Fibroblast of lung (primary cell): Measurements from ENCODE around the gene CRYL1. TPM values are rescaled to one million over a fixed set of nuclear protein-coding genes. Genes with fewer than 3 reads are reported as not detected.

ENCODE experiments used
- DNase-seq, 2 donors: peaks; one replicate each; pipeline versions ENCODE4 v3.0.0 to v3.0.0-alpha.2; 2010; ENCODE audit warnings: low read depth in 2 of 2
- H2AFZ ChIP-seq: 2 replicates; pipeline ENCODE4 v1.5.1; 2012; ENCODE audit warnings: low read length, control low read depth, inconsistent platforms
- H3K27ac ChIP-seq: 2 replicates; pipeline ENCODE4 v1.5.1; 2011; ENCODE audit warnings: low read length, control low read depth; ENCODE audit not compliant: insufficient read depth
- H3K27me3 ChIP-seq: 2 replicates; pipeline ENCODE4 v1.5.1; 2011; ENCODE audit warnings: mild to moderate bottlenecking, low read length; ENCODE audit not compliant: control insufficient read depth, insufficient read depth
- H3K36me3 ChIP-seq: 2 replicates; pipeline ENCODE4 v1.5.1; 2011; ENCODE audit warnings: low read length; ENCODE audit not compliant: control insufficient read depth, insufficient read depth
- H3K4me1 ChIP-seq: 2 replicates; pipeline ENCODE4 v1.5.1; 2011; ENCODE audit warnings: low read length; ENCODE audit not compliant: control insufficient read depth, insufficient read depth; ENCODE audit errors: extremely low read depth
- H3K4me2 ChIP-seq: 2 replicates; pipeline ENCODE4 v1.5.1; 2011; ENCODE audit warnings: low read length, control low read depth; ENCODE audit not compliant: insufficient read depth; ENCODE audit errors: extremely low read depth
- H3K4me3 ChIP-seq, 4 experiments: fragments of 200-600 bp in 1 of 4; sonication (generic) in 1 of 4; replicated peaks in 1 of 4; 2 replicates each; pipeline ENCODE4 v1.5.1; 2011 to 2016; ENCODE audit warnings: low read length in 4 of 4, low read depth in 3 of 4, mild to moderate bottlenecking in 3 of 4, control low read depth in 2 of 4, inconsistent platforms in 1 of 4, mixed read lengths in 1 of 4; ENCODE audit not compliant: insufficient read depth in 1 of 4; ENCODE audit errors: control extremely low read depth in 1 of 4
- H3K79me2 ChIP-seq: 2 replicates; pipeline ENCODE4 v1.5.1; 2012; ENCODE audit warnings: mild to moderate bottlenecking, low read length, inconsistent platforms; ENCODE audit not compliant: control insufficient read depth, insufficient read depth
- H3K9ac ChIP-seq: 2 replicates; pipeline ENCODE4 v1.5.1; 2011; ENCODE audit warnings: mild to moderate bottlenecking, low read length, control low read depth; ENCODE audit not compliant: insufficient read depth
- H3K9me3 ChIP-seq: 2 replicates; pipeline ENCODE4 v1.5.1; 2012; ENCODE audit warnings: low read depth, low read length; ENCODE audit not compliant: control insufficient read depth, insufficient read depth
- H4K20me1 ChIP-seq: 2 replicates; pipeline ENCODE4 v1.5.1; 2011; ENCODE audit warnings: low read length; ENCODE audit not compliant: control insufficient read depth, insufficient read depth; ENCODE audit errors: extremely low read depth
- CTCF ChIP-seq, 2 donors: IDR thresholded peaks in 1 of 2; conservative IDR thresholded peaks in 1 of 2; 1 replicate in 1 of 2; 2 replicates in 1 of 2; pipeline ENCODE4 v1.5.1; 2011 to 2012; ENCODE audit warnings: low read length in 2 of 2, control low read depth in 1 of 2, inconsistent platforms in 1 of 2, low read depth in 1 of 2, mild to moderate bottlenecking in 1 of 2
- EZH2 ChIP-seq: IDR thresholded peaks from 2 replicates; pipeline ENCODE4 v1.5.1; 2012; ENCODE audit warnings: low read length, control low read depth, mild to moderate bottlenecking; ENCODE audit errors: missing control alignments
- polyA plus RNA-seq, 2 donors: library from polyadenylated mRNA; depleted of rRNA in 1 of 2; stranded (reverse) in 1 of 2; unstranded in 1 of 2; fragments of >200 nt; gene quantifications; 2 replicates each; pipeline ENCODE4 v1.2.1, GENCODE V29; 2011 to 2012; ENCODE audit warnings: missing spikeins in 1 of 2
- total RNA-seq: library from RNA; depleted of rRNA; stranded (reverse); fragments of >200 nt; gene quantifications from 2 replicates; pipeline ENCODE4 v1.2.1, GENCODE V29; 2014

The CRYL1 gene
- total and polyA plus RNA-seq, 2 donors (not counting 1 experiment from before 2014, with no cell fraction given) = 18.3 to 20.1 TPM

GRCh38 chr13:20394169-20394501, 131.5 kb downstream of the CRYL1 start:
- Histone ChIP-seq H3K4me1 (no peaks in the 10 kb centered on the region), H3K9me3 (no peaks in the 10 kb centered on the region), H2AFZ (no peak overlapping the region), H3K27me3 (peaks cover 4% of the 10 kb centered on the region), H3K4me3 (no peak overlapping the region), H4K20me1 (no peaks in the 10 kb centered on the region), H3K9ac (no peak overlapping the region), H3K79me2 (no peaks in the 10 kb centered on the region), H3K27ac (no peak overlapping the region), H3K36me3 (no peaks in the 10 kb centered on the region), H3K4me2 (no peak overlapping the region)
- TF ChIP-seq EZH2 (no peak), CTCF (conservative IDR thresholded peaks at IDR 0.05 in 1 of 2, IDR thresholded peaks at IDR 0.05 in 1 of 2; ENCODE audit: low read depth in 1 of 2, low read length in 2 of 2) (no peak)
- DNase-seq = no peak

GRCh38 chr13:20393273-20394168, 132.1 kb downstream of the CRYL1 start:
- Histone ChIP-seq H3K27ac (no peak overlapping the region), H4K20me1 (no peaks in the 10 kb centered on the region), H3K36me3 (no peaks in the 10 kb centered on the region), H3K9ac (no peak overlapping the region), H3K4me3 (no peak overlapping the region), H3K79me2 (no peaks in the 10 kb centered on the region), H3K4me2 (no peak overlapping the region), H3K9me3 (no peaks in the 10 kb centered on the region), H3K4me1 (no peaks in the 10 kb centered on the region), H3K27me3 (peaks cover 4% of the 10 kb centered on the region), H2AFZ (no peak overlapping the region)
- no peak for DNase-seq
- TF ChIP-seq CTCF (conservative IDR thresholded peaks at IDR 0.05 in 1 of 2, IDR thresholded peaks at IDR 0.05 in 1 of 2; ENCODE audit: low read depth in 1 of 2, low read length in 2 of 2) (no peak), EZH2 (no peak)

GRCh38 chr13:20392530-20392929, 133.1 kb downstream of the CRYL1 start:
- no peak overlapping the region for H2AFZ ChIP-seq
- H3K27me3 ChIP-seq = no peaks in the 10 kb centered on the region
- H3K79me2 ChIP-seq = no peaks in the 10 kb centered on the region
- H3K4me1 ChIP-seq = no peaks in the 10 kb centered on the region
- no peaks in the 10 kb centered on the region for H4K20me1 ChIP-seq
- H3K27ac ChIP-seq = no peak overlapping the region
- DNase-seq = no peak
- no peak for TF ChIP-seq EZH2
- TF ChIP-seq CTCF (conservative IDR thresholded peaks at IDR 0.05 in 1 of 2, IDR thresholded peaks at IDR 0.05 in 1 of 2; ENCODE audit: low read depth in 1 of 2, low read length in 2 of 2) = no peak
- no peak overlapping the region for H3K4me2 ChIP-seq
- no peak overlapping the region for H3K9ac ChIP-seq
- H3K4me3 ChIP-seq = no peak overlapping the region
- no peaks in the 10 kb centered on the region for H3K9me3 ChIP-seq
- no peaks in the 10 kb centered on the region for H3K36me3 ChIP-seq
